Testis (tissue), 2 donors: ENCODE data around the gene KANSL1L.

Experiments used
- CTCF ChIP-seq, 3 experiments: fragments of 450-650 bp in 2 of 3; fragments of 200-600 bp in 1 of 3; sonication (generic) in 1 of 3; IDR thresholded peaks; one replicate each; pipeline ENCODE4 v1.5.1; 2016 to 2019; ENCODE audit warnings: antibody characterized with exemption in 3 of 3, mild to moderate bottlenecking in 2 of 3, moderate library complexity in 1 of 3
- POLR2A ChIP-seq: fragments of 450-650 bp; IDR thresholded peaks from one replicate; pipeline ENCODE4 v1.6.1; 2017; ENCODE audit warnings: antibody characterized with exemption, mild to moderate bottlenecking, moderate library complexity

- TF ChIP-seq CTCF (IDR thresholded peaks at IDR 0.05) (no peak), POLR2A (no peak)
Measured at GRCh38 chr2:210207929-210208328, 36.7 kb upstream of the KANSL1L start.
